CD14-positive monocyte (primary cell): ENCODE measurements around the gene PHLDA2. TPM values are rescaled to one million over a fixed set of nuclear protein-coding genes. Genes with fewer than 3 reads are reported as not detected.

Experiments used
- DNase-seq, 3 donors: peaks; one replicate each; pipeline ENCODE4 v3.0.0-alpha.2; 2011 to 2022
- H2AFZ ChIP-seq: 2 replicates; pipeline ENCODE4 v1.6.0; 2012; ENCODE audit warnings: mild to moderate bottlenecking, low read depth, low read length, inconsistent platforms; ENCODE audit not compliant: insufficient read depth, poor library complexity, severe bottlenecking
- H3K27ac ChIP-seq, 2 donors: 1 replicate in 1 of 2; 2 replicates in 1 of 2; pipeline ENCODE4 v1.5.1; 2012 to 2013; ENCODE audit warnings: low read length in 2 of 2, control low read depth in 1 of 2, inconsistent platforms in 1 of 2, low read depth in 1 of 2, mild to moderate bottlenecking in 1 of 2
- H3K27me3 ChIP-seq, 2 donors: one replicate each; pipeline versions ENCODE4 v1.6.0 to v1.6.1; 2011 to 2013; ENCODE audit warnings: low read length in 2 of 2; ENCODE audit not compliant: control insufficient read depth in 2 of 2, insufficient read depth in 2 of 2
- H3K36me3 ChIP-seq, 2 donors: replicated peaks in 1 of 2; 1 replicate in 1 of 2; 2 replicates in 1 of 2; pipeline versions ENCODE4 v1.5.1 to v1.6.1; 2012 to 2013; ENCODE audit warnings: low read length in 2 of 2, control low read depth in 1 of 2, inconsistent platforms in 1 of 2, mild to moderate bottlenecking in 1 of 2; ENCODE audit not compliant: insufficient read depth in 2 of 2, control insufficient read depth in 1 of 2
- H3K4me1 ChIP-seq, 2 donors: 1 replicate in 1 of 2; 2 replicates in 1 of 2; pipeline versions ENCODE4 v1.5.1 to v1.6.1; 2012 to 2013; ENCODE audit warnings: low read length in 2 of 2, control low read depth in 1 of 2, inconsistent platforms in 1 of 2, mild to moderate bottlenecking in 1 of 2, moderate library complexity in 1 of 2; ENCODE audit not compliant: insufficient read depth in 2 of 2, control insufficient read depth in 1 of 2
- H3K4me2 ChIP-seq: replicated peaks from 2 replicates; pipeline ENCODE3; 2012; ENCODE audit warnings: low read length, moderate library complexity, mild to moderate bottlenecking; ENCODE audit not compliant: poor library complexity, severe bottlenecking; ENCODE audit errors: extremely low read depth
- H3K4me3 ChIP-seq, 3 experiments: fragments of 200-600 bp in 1 of 3; sonication (generic) in 1 of 3; replicated peaks in 1 of 3; 1 replicate in 2 of 3; 2 replicates in 1 of 3; pipeline ENCODE4 v1.5.1; 2011 to 2013; ENCODE audit warnings: low read length in 3 of 3, mild to moderate bottlenecking in 3 of 3, control low read depth in 2 of 3, low read depth in 2 of 3, inconsistent platforms in 1 of 3, moderate library complexity in 1 of 3
- H3K79me2 ChIP-seq: 2 replicates; pipeline ENCODE4 v1.6.0; 2012; ENCODE audit warnings: mild to moderate bottlenecking, control low read depth, inconsistent platforms, low read length, moderate library complexity; ENCODE audit not compliant: insufficient read depth
- H3K9ac ChIP-seq: 2 replicates; pipeline ENCODE4 v1.6.0; 2017; ENCODE audit warnings: low read length, mild to moderate bottlenecking; ENCODE audit not compliant: insufficient read depth, poor library complexity, severe bottlenecking
- H3K9me3 ChIP-seq, 2 donors: replicated peaks in 1 of 2; 1 replicate in 1 of 2; 2 replicates in 1 of 2; pipeline versions ENCODE4 v1.5.1 to v1.6.1; 2012 to 2013; ENCODE audit warnings: low read length in 2 of 2, control low read depth in 1 of 2; ENCODE audit not compliant: control insufficient read depth in 1 of 2, insufficient read depth in 1 of 2
- H4K20me1 ChIP-seq: 2 replicates; pipeline ENCODE4 v1.6.0; 2012; ENCODE audit warnings: mild to moderate bottlenecking, low read length, control low read depth, moderate library complexity; ENCODE audit not compliant: insufficient read depth
- H3K27ac Mint-ChIP-seq, 7 donors: one replicate each; pipeline ENCODE4 v1.8.0; 2020; ENCODE audit warnings: mild to moderate bottlenecking in 7 of 7, mixed read lengths in 7 of 7, moderate library complexity in 6 of 7, inconsistent platforms in 2 of 7
- H3K27me3 Mint-ChIP-seq, 3 donors: one replicate each; pipeline ENCODE4 v1.8.0; 2021 to 2022; ENCODE audit warnings: low read depth in 3 of 3, mild to moderate bottlenecking in 3 of 3, mixed read lengths in 3 of 3, moderate library complexity in 3 of 3, inconsistent platforms in 1 of 3
- H3K36me3 Mint-ChIP-seq, 2 donors: one replicate each; pipeline ENCODE4 v1.8.0; 2020; ENCODE audit warnings: mixed read lengths in 2 of 2, inconsistent platforms in 1 of 2, mild to moderate bottlenecking in 1 of 2
- H3K4me1 Mint-ChIP-seq: one replicate; pipeline ENCODE4 v1.8.0; 2020; ENCODE audit warnings: mild to moderate bottlenecking, mixed read lengths
- H3K4me3 Mint-ChIP-seq, 2 donors: one replicate each; pipeline ENCODE4 v1.8.0; 2020; ENCODE audit warnings: mild to moderate bottlenecking in 2 of 2, mixed read lengths in 2 of 2, moderate library complexity in 1 of 2
- H3K9me3 Mint-ChIP-seq, 7 donors: one replicate each; pipeline ENCODE4 v1.8.0; 2020 to 2022; ENCODE audit warnings: mixed read lengths in 7 of 7, mild to moderate bottlenecking in 6 of 7, moderate library complexity in 6 of 7, inconsistent platforms in 2 of 7
- WGBS: methylation state at CpG from one replicate; pipeline ENCODE4 v1.1.5; 2013; ENCODE audit warnings: missing lambda C conversion rate; ENCODE audit not compliant: insufficient coverage; 5-methylcytosine and 5-hydroxymethylcytosine counted together
- intact Hi-C, 2 donors: fragments of 100-400 bp; cut with micrococcal nuclease; formaldehyde crosslinking; loops; one replicate each; pipeline versions ENCODE4 v1.15.0 to v1.15.1; 2023
- polyA plus RNA-seq, 3 donors: library from polyadenylated mRNA; depleted of rRNA in 1 of 3; unstranded in 2 of 3; stranded (reverse) in 1 of 3; fragments of 300-500 nt in 2 of 3; fragments of >200 nt in 1 of 3; fragmentation: Illumina TruSeq in 2 of 3; gene quantifications; 1 replicate in 2 of 3; 2 replicates in 1 of 3; pipeline ENCODE4 v1.2.3, GENCODE V29; 2012 to 2021
- TF ChIP-seq, protein P1 (sequence below): fragments of 200-600 bp; IDR thresholded peaks from one replicate; pipeline ENCODE4 v1.8.0; 2022; ENCODE audit warnings: antibody characterized with exemption, mild to moderate bottlenecking

PHLDA2 gene
- polyA plus RNA-seq, 3 donors, result 2.6 to 54.5 (median 4.7) TPM

DNA sequence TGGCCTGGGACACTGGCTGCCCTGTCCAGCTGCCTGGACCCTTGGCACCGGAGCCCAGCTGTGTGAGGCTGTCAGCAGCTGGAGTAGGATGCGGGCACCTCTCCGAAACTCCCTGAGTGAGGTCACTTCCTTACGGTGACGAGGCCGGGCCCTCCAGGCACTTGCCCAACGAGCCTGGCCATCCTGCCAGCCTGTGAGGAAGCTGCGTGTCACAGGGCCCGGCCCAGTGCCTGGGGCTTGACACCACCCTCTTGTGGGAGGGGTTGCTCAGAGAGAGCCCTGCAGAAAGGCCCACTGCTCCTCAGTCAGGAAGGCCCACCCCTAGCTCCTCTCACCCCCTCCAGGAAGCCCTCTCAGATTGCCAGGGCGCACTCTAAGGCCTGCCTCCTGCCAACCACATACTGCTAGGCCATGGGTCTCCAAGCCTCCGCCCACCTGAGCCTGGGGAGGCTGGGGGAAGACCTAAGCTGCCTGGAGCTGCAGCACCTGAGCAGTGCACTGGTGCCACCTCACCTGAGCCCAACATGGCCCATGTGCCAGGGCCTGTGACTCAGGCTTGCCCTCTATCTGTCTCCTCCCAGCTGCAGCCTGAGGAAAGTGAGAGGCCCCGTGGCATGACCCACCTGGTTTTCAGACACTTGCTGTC, 4.3 kb upstream of the PHLDA2 start:
- peaks cover 4% of the 10 kb centered on the region for H4K20me1 ChIP-seq
- peaks cover 0 to 8% of the 10 kb centered on the region in 2 donors for H3K27me3 ChIP-seq
- peak overlapping the region; percentile 65 for H3K4me2 ChIP-seq
- H3K4me3 ChIP-seq, result peak overlapping the region in 2 of 3 experiments; percentile 27 to 56
- peaks cover 11 to 17% (median 15%) of the 10 kb centered on the region in 7 donors for H3K9me3 Mint-ChIP-seq
- H3K27me3 Mint-ChIP-seq, result peaks cover 11 to 29% (median 20%) of the 10 kb centered on the region in 3 donors
- peak overlapping the region; percentile 95 to 99 (median 98) for H3K27ac Mint-ChIP-seq
- H3K9me3 ChIP-seq, result peaks cover 9 to 12% of the 10 kb centered on the region in 2 donors
- H2AFZ ChIP-seq, result peak overlapping the region; percentile 69
- 23% methylated on average over 8 of the region's 12 CpGs for WGBS
- no peaks in the 10 kb centered on the region for H3K79me2 ChIP-seq
- H3K4me1 Mint-ChIP-seq, result peaks cover 31% of the 10 kb centered on the region
- peak overlapping the region; percentile 82 for H3K9ac ChIP-seq
- intact Hi-C loops, result loop anchor here (2.0 to 5.0 kb wide), 3 partner anchors 36 to 103 kb away; partner anchors contain the start of gene NAP1L4 (in 2 of the 2)
- H3K4me1 ChIP-seq, result peaks cover 42 to 55% of the 10 kb centered on the region in 2 donors
- DNase-seq, result peak; percentile 96 to 100 (median 98)
- no peaks in the 10 kb centered on the region for H3K36me3 ChIP-seq
- TF ChIP-seq, protein P1, sequence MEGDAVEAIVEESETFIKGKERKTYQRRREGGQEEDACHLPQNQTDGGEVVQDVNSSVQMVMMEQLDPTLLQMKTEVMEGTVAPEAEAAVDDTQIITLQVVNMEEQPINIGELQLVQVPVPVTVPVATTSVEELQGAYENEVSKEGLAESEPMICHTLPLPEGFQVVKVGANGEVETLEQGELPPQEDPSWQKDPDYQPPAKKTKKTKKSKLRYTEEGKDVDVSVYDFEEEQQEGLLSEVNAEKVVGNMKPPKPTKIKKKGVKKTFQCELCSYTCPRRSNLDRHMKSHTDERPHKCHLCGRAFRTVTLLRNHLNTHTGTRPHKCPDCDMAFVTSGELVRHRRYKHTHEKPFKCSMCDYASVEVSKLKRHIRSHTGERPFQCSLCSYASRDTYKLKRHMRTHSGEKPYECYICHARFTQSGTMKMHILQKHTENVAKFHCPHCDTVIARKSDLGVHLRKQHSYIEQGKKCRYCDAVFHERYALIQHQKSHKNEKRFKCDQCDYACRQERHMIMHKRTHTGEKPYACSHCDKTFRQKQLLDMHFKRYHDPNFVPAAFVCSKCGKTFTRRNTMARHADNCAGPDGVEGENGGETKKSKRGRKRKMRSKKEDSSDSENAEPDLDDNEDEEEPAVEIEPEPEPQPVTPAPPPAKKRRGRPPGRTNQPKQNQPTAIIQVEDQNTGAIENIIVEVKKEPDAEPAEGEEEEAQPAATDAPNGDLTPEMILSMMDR, result no peak
- peak overlapping the region; percentile 98 for H3K27ac ChIP-seq
- peak overlapping the region; percentile 67 to 69 for H3K4me3 Mint-ChIP-seq
- H3K36me3 Mint-ChIP-seq, result peaks cover 0 to 7% of the 10 kb centered on the region in 2 donors

DNA sequence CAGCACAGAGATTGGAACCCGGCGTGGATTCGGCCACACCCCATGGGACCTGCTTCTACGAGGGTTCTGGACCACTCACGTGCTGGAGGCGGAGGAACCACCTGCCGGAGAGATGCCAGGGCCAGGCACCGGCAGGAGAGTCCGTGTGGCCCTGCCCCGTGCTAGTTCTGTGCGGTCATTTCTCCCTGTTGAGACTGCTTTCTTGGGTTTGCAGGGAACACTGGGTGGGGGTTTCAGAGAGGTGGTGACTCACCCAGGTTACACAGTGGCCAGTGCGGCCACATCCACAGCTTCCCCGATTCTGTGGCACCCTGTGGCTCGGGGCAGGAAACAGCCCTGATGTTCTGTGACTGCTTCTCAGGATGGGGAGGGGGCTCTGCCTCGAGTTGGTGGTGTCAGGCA, 3.6 kb upstream of the PHLDA2 start:
- H4K20me1 ChIP-seq, result peaks cover 8% of the 10 kb centered on the region
- peaks cover 17 to 36% (median 25%) of the 10 kb centered on the region in 3 donors for H3K27me3 Mint-ChIP-seq
- H3K36me3 ChIP-seq, result no peaks in the 10 kb centered on the region
- H3K4me1 ChIP-seq, result peaks cover 48 to 62% of the 10 kb centered on the region in 2 donors
- peak overlapping the region; percentile 65 for H3K4me2 ChIP-seq
- no peaks in the 10 kb centered on the region for H3K79me2 ChIP-seq
- peaks cover 11% of the 10 kb centered on the region in 2 donors for H3K9me3 ChIP-seq
- H3K4me1 Mint-ChIP-seq, result peaks cover 36% of the 10 kb centered on the region
- H3K36me3 Mint-ChIP-seq, result peaks cover 5 to 9% of the 10 kb centered on the region in 2 donors
- peaks cover 0 to 15% of the 10 kb centered on the region in 2 donors for H3K27me3 ChIP-seq
- peak overlapping the region; percentile 82 for H3K9ac ChIP-seq
- H3K27ac Mint-ChIP-seq, result peak overlapping the region; percentile 95 to 99 (median 98)
- peak; percentile 89 to 96 (median 90) for DNase-seq
- TF ChIP-seq, protein P1, result no peak
- intact Hi-C loops, result loop anchor here (2.0 to 5.0 kb wide), 3 partner anchors 36 to 104 kb away; partner anchors contain the start of gene NAP1L4 (in 2 of the 2)
- peaks cover 4 to 15% (median 11%) of the 10 kb centered on the region in 7 donors for H3K9me3 Mint-ChIP-seq
- WGBS, result 50% methylated on average over 12 of the region's 15 CpGs
- peak overlapping the region; percentile 98 for H3K27ac ChIP-seq
- peak overlapping the region; percentile 67 to 69 for H3K4me3 Mint-ChIP-seq
- H3K4me3 ChIP-seq, result peak overlapping the region in 2 of 3 experiments; percentile 27 to 56
- H2AFZ ChIP-seq, result no peak overlapping the region
